Spleen (tissue), 7 donors: ENCODE results near the gene AVP.

Source experiments
- POLR2A ChIP-seq, 3 donors: fragments of 450-650 bp; IDR thresholded peaks; one replicate each; pipeline ENCODE4 v1.5.1; 2017; ENCODE audit warnings: antibody characterized with exemption in 3 of 3, mild to moderate bottlenecking in 1 of 3
- TF ChIP-seq, protein P1 (sequence below), 11 experiments: fragments of 200-600 bp in 7 of 11; fragments of 450-650 bp in 4 of 11; sonication (generic) in 4 of 11; IDR thresholded peaks in 8 of 11; conservative IDR thresholded peaks in 3 of 11; 1 replicate in 7 of 11; 2 replicates in 4 of 11; pipeline versions ENCODE4 v1.4.0 to v1.8.0; 2016 to 2021; ENCODE audit warnings: antibody characterized with exemption in 11 of 11, inconsistent platforms in 4 of 11, mild to moderate bottlenecking in 1 of 11
- donor health status: DM: no; HTN: no; CAD: no; lungs with moderate emphysema.
- donor health status: DM: no; HTN: no; CAD: no.
- donor health status: DM: no; HTN: no; CAD: no.

DNA sequence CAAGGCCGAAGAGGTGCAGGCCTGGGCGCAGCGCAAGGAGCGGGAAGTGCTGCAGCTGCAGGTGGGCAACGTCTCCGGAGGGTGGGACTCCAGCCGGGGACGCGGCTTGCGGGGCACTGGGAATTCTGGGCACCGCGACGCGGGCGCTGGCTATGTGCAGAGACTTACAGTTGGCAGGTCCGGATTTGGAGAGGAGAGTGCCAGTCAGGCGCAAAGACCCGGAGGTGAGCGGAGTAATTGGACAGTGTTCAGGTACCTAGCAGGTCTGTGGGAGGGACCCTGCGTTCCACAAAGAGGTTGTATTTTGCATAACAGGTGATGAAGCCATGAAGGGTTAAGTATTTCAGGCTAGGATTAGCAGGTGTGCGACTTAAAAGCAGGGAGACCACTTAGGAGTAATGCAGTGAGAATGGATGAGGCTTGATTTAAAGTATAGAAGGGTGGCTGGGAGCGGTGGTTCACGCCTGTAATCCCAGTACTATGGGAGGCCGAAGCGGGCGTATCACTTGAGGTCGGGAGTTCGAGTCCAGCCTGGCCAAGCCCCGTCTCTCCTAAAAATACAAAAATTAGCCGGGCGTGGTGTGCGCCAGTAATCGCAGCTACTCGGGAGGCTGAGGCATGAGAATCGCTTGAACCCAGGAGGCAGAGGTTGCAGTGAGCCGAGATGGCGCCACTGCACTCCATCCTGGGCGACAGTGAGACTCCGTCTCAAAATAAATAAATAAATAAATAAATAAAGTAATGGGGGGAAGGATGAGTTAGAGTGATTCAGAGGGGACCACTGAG, 37.7 kb downstream of the AVP start:
- no peak for TF ChIP-seq POLR2A (IDR thresholded peaks at IDR 0.05)
- TF ChIP-seq, protein P1, sequence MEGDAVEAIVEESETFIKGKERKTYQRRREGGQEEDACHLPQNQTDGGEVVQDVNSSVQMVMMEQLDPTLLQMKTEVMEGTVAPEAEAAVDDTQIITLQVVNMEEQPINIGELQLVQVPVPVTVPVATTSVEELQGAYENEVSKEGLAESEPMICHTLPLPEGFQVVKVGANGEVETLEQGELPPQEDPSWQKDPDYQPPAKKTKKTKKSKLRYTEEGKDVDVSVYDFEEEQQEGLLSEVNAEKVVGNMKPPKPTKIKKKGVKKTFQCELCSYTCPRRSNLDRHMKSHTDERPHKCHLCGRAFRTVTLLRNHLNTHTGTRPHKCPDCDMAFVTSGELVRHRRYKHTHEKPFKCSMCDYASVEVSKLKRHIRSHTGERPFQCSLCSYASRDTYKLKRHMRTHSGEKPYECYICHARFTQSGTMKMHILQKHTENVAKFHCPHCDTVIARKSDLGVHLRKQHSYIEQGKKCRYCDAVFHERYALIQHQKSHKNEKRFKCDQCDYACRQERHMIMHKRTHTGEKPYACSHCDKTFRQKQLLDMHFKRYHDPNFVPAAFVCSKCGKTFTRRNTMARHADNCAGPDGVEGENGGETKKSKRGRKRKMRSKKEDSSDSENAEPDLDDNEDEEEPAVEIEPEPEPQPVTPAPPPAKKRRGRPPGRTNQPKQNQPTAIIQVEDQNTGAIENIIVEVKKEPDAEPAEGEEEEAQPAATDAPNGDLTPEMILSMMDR (IDR thresholded peaks at IDR 0.05 in 8 of 11, conservative IDR thresholded peaks at IDR 0.05 in 3 of 11) = no peak
